C1 segment of cervical spinal cord (tissue), 14 donors: Measurements from ENCODE around the gene MASTL.
"Not testable (repeated sequence)": the region's sequence is repeated elsewhere in the genome, so short reads cannot be mapped to it uniquely, and the experiment has no call there.

Source experiments
- DNase-seq, 14 donors: peaks; one replicate each; lab custom pipeline; 2025; lab: John Stamatoyannopoulos, UW

The MASTL gene

DNA sequence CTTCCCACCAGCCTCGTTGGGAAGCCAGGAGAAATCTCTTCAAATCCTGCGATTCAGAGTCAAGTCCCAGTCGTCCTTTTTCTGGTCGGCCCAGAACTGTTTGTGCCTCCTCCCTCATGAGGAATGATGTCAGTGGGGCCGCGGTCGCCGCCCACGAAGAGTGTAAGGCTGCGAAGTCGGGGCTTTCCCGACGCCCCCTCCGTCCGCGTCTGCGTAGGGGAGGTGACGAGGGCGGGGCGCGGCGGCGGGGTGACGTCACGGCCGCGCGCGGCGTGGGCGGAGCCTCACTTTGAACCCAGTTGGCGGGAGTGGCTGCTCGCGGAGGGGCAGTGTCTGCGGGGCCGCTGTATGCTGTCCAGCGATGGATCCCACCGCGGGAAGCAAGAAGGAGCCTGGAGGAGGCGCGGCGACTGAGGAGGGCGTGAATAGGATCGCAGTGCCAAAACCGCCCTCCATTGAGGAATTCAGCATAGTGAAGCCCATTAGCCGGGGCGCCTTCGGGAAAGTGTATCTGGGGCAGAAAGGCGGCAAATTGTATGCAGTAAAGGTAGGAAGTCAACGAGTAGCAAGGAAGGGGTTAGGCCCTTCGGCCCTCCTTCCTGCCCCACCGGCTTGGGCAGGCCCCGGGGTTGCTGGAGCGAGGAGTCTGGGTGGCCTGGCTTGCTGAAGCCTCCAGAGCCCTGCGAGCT is at the start of gene MASTL:
TSS of gene MASTL (plus strand) at position 287 of the 689 bp plus-strand sequence. CDS start at position 362, 75 bp downstream.
- peak; percentile 38 to 89 (median 84) for DNase-seq

DNA sequence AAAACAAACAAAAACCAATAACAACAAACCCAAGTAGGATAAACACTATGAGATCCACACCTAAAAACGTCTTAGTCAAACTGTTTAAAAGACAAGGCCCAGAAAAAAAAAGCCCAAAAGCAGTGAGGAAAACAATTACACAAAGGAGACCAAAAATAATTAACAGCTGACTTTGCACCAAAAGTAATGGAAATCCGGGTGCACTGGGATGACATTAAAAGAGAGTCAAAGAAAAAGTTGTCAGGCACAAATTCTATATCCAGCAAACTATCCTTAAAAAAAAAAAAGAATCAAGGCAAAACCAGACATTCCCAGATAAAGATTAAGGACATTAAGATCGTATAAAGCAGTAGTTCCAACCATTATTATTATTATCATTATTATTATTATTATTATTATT is 47.0 kb upstream of the MASTL start:
- no peak for DNase-seq

DNA sequence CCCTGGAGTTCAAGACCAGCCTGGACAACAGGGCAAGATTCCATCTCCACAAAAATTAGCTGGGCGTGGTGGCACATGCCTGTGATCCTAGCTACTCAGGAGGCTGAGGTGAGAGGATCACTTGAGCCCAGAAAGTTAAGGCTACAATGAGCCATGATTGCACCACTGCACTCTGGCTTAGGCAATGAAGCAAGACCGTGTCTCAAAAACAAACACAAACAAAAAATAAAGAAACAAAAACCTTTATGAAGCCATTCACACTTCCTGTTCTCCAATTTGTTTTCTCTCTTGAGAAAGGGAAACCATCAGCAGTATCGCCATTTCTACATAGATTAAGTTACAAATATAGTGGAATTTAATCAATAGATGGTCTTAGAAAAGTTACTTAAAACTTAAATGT is 20.8 kb upstream of the MASTL start:
- DNase-seq = no peak

DNA sequence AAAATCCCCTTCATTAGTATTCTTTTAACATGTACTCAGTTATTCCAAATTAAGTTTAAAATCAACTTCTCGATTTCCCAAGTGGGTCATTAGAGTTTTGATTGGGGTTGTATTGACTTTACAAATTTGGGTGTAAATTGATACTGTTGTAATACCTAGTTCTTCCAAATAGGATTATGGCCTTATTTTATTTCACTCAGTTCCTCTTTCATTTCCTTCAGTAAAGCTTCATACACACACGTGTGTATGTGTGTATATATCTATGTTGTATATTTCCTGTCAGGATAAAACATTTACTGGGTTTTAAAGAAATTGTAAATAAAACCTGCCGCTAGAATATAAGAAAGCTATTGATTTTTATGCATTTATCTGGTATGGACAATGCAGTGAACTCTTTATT is 16.9 kb upstream of the MASTL start:
- DNase-seq = no peak

DNA sequence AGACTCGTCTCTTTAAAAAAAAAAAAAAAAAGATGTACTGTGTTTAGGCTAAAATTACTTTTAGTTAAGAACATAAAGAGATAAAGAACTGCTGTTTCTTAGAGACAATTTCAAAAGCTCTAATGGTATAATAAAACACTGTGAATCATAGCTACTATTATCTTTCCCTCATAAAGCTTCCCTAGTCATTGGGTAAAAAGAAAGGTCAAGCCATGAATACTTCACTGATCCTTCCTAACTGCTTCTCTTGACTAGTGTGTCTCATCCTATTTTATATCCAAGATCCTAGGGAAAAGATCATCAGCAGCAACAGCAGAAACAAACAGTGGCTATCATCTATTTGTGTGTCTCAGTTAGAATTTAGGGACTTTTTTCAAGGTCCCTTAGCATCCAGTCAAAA is 11.5 kb upstream of the MASTL start:
- DNase-seq = no peak

DNA sequence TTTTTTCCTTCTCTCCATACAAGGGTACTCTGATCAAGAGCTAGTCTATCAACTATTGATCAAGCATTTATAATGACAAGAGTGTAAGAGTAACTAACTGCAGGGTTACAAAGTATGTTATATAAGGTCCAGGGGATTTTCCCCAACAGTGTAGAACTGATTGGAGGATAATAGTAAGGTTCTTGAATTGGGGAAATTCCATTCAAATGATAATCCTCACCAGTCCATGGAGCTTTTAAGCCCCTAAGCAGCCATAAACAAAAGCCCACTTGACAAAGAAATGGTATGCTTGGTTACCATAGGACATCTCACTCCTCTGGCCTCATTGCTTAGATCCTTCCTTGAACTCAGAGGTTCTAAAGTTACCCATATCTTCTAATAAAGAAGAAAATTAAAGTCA is 9.2 kb upstream of the MASTL start:
- no peak for DNase-seq

DNA sequence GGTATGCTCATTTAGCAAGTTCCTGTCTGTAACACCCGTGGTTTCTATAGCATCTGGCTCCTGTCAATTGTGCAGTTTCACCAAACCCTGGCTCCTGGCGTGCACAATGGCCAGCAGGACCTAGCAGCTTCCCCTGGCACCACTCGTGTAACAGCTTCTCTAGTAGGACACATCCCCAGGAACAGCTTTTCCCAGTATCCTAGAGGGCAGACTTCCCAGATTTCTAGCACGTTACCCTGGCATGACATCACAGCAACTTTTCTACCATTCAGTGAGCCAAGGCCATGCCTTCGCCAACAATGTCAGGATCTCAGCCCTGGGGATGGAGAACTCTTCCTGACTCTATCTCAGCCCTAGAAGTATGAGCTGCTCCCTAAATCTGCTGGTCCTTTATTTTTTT is 7.5 kb upstream of the MASTL start:
- DNase-seq = peak in 1 of 14 donors; percentile 2

DNA sequence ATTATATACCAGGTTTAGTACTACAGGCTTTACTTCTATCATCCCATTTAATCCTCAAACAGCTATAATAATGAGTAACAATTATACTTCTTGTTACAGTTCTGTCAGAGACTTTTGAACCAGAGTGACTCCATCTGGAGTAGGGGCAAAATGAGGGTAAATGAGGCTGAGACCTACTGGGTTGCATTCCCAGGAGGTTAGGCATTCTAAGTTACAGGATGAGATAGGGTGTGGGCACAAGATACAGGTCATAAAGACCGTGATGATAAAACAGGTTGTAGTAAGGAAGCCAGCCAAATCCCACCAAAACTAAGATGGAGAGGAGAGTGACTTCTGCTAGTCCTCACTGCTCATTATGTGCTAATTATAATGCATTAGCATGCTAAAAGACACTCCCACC is 4.9 kb upstream of the MASTL start:
- DNase-seq = no peak

DNA sequence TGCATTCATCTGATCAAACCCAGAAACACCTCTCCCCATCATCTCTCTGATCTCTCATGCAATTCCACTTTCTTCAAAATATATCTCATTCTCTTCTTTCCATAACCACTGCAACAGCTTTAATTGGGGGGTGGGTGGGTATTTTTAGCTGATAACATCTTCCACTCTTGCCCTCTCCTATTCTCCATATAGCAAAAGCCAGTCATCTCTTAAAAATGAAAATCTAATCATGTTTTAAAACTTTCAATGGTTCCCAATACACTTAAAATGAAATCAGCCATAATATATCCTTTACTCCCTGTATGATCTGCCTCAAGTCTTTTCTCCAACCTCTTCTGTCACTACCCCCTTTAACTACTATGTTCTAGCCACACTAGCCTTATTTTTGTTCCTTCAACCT is 2.5 kb upstream of the MASTL start:
- DNase-seq = no peak

DNA sequence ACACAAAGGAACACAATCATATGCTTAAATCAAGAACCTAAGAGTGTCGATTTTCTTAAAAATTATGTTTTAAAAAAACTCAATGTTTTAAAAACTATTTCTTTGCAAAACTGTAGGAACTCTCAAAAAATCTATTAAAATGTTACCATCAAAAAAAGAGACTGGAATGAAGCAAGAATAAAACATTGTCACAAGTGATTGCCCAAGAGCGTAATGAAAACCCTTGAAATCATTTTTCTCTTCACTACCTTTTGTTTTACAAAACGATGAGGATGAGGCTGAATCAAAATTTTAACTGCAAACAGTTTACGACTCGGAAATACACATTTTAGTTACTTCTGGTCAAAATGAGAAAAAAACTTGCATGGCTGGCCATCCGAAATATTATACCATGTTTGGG is 1.8 kb upstream of the MASTL start:
- no peak for DNase-seq

DNA sequence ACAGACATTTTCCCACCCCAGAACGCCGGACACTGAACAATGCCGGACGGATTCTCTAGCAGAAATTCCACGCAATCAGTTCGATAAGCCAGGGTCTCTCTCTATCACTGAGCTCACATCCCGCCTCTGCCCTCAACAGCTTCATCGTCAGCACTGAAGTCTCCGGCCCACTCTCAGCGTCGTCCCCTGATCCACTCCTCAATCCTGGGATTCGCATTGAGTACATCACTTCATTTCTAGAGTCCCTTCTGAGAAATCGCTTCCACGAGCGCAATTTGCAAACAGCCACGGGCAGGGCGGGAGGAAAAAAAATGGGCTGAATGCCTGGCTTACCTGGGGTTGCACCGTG is 1.3 kb upstream of the MASTL start:
- DNase-seq = no peak

DNA sequence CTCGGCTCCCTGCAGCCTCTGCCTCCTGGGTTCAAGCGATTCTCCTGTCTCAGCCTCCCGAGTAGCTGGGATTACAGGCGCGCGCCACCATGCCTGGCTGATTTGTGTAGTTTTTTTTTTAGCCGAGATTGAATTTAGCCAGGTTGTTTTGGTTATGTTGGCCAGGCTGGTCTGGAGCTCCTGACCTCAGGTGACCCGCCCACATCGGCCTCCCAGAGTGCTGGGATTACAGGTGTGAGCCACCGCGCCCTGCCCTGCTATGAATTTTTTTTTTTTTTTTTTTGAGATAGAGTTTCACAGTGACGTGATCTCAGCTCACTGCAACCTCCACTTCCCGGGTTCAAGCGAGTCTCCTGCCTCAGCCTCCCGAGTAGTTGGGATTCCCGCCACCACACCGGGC is 1.4 kb downstream of the MASTL start:
- not testable (repeated sequence) for DNase-seq

DNA sequence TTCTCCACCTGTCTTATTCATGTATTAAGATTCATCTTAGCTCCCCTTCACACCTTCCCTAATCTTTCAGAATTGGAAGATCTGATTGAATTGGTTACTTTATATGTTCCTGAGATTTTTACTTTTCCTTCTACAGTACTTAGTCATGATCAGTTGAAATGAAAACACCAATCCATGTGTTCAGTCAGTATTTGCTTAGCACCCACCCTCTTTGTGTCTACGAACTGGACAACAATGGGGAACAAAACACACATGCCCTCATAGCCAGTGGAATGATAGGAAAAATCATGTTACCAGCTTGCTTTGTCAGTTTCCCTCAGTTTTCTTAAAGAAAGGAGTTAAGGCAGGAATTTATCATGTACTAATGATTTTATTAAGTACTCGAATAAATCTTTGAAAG is 2.0 kb downstream of the MASTL start:
- no peak for DNase-seq

DNA sequence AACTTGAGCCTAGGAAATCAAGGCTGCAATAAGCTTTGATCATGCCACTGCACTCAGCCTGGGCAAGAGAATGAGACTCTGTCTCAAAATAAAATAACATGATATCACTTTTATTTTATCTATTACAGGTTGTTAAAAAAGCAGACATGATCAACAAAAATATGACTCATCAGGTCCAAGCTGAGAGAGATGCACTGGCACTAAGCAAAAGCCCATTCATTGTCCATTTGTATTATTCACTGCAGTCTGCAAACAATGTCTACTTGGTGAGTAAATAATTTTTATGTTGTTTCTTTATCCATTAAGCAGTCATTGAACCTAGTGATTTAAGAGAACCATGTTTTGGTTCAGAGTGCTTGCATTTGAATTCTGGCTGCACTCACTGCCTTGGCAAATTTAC is 3.3 kb downstream of the MASTL start:
- DNase-seq = no peak

DNA sequence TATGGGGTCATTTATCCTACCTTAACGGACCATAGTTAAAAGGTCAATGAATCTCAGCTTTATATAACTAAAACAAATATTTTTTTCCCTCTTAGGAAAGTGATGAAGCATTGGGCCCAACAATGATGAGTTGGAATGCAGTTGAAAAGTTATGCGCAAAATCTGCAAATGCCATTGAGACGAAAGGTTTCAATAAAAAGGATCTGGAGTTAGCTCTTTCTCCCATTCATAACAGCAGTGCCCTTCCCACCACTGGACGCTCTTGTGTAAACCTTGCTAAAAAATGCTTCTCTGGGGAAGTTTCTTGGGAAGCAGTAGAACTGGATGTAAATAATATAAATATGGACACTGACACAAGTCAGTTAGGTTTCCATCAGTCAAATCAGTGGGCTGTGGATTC is 14.7 kb downstream of the MASTL start:
- no peak for DNase-seq

DNA sequence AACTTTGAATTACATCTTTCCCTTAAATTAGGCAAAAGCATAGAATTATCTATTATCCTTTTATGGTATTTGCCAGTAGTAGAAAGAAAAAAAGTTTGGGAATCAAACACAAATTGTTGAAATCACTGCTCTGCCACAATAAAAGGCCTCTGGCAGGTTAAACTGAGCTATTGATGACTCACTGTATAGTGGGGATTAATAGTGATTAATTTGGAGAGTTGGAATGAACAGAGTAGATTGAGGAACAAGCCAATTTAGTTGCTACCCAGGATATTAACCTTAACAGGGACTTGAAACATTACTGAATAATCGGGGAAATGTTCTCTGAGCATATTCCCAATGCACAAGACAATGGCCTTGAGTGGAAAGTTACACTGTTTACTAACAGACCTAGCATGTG is 33.1 kb downstream of the MASTL start:
- DNase-seq = no peak

DNA sequence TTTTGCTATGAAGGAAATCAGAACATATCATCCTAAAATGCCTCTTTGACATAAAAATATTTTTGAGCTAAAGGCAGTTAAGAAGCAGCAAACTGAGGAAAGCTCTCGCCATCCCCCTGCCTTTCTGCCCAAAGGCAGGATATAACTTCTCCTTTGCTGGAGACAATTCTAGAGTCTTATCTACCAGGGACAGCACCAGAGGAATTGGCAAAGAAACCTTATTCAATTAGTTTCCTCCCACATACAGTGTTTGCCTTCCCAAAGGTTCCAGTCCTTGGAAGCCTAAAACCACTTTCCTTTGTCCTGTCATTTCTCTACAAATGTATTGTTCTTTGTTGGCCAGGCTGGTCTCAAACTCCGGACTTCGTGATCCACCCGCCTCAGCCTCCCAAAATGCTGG is 33.7 kb downstream of the MASTL start:
- DNase-seq = no peak

DNA sequence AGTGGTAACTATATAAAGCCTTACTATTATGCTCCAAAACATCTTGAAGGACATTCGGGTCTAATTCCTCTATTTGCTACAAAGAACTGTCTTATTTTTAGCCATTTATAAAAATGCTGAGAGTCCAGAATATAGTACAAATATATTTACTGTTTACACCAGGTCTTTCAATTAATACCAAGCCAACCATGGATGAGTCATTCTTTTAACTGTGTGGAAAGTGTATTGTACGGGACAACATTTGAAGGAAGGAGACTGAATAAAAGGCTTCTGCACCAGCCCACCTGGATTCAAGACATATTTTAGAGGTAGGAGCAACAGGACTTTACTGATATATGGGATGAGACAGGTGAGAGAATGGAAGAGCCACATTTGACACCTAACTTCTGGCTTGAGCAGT is 35.4 kb downstream of the MASTL start:
- no peak for DNase-seq

DNA sequence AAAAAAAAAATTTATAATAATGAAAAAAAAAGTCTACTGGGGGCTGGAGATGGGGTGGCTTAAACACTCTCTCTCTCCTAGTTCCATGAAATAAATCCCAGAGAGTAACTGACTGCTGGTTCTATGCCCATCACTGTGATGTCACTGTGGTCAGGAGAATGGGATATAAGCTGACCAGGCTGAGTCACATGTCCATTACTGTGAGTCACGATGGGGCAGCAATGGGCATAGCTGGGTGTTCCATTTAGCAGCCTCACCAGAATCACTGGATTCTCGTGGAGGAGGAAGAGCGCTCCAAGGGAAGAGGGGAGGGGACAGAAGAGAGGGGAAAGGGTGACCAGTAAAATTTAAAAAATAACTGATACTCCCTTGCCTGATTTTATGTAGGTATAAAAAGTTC is 37.1 kb downstream of the MASTL start:
- peak in 2 of 14 donors; percentile 9 to 24 for DNase-seq

DNA sequence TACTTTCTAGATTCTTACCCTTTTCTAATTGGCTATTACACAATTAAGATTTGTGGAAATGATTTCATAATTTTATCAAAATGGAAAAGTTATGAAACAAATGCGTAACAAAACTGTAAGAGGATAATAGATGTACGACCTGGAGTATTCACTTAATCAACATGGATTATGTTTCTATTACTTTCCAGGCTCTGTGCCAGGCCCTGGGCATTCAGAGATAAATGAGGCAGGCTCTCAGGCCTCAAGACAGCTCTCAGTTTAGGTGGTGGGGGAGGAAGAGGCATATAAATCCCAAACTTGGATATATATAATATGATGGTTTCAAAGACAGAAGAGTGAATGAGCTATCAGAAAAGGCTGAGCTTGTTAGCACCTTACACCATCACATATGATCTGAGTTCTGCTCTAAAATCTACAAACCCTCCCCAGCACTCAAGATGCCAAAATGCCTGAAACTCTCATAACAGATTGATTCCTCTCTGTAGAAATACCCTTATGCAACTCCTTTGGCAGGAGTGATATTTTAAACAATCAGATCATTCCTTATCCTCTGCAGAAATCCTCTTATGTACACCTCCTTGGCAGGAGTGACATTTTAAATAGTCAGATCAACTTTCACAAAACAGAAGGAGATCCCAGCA is 42.9 kb downstream of the MASTL start:
- no peak for DNase-seq

DNA sequence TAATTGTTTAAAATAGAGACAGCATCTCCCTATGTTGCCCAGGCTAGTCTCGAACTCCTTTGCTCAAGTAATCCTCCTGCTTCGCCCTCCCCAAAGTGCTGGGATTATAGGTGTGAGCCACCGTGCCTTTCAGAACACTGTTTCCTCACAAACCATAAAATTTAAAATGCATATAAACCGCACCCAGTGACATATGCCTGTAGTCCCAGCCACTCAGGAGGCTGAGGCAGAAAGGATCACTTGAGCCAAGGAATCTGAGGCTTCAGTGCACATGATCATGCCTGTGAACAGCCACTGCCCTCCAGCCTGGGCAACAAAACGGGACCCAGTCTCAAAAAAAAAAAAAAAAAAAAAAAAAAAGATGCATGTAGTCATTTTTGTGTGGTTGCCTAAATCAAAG is 48.7 kb downstream of the MASTL start:
- no peak for DNase-seq

DNA sequence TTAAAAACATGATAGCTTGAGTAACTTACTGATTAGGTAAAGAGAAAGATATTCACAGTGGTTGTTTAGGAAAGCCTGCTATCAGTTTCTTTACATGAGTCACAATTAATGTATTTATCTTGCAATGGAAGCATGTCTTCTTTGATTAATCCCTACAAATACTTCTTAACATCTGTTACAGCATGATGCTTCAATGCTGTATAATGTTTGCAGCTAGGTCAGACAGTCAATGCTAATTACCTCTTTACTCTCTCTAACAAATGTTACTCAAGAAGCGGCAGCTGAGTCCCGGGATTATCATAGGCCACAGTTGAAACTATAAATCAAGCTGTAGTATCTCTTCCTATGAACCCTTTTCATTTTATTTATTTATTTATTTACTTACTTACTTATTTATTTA is 52.2 kb downstream of the MASTL start:
- no peak for DNase-seq

DNA sequence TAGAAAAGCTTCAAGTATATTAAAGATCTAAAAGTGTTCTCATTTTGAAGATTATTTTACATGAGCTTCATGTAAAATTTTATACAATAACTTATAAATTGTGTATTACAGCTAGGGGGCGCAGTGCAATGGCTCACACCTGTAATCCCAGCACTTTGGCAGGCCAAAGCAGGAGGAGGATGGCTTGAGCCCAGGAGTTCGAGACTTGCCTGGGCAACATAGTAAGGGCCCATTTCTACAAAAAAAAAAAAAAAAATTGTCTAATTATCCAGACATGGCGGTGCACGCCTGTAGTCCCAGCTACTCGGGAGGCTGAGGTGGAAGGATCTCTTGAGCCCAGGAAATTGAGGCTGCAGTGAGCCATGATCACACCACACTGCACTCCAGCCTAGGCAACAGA is 68.8 kb downstream of the MASTL start:
- peak in 1 of 14 donors; percentile 1 for DNase-seq
